ENCODE results near the gene ABL1.

ABL1 gene

GRCh38 chr9:130824643-130825350 is 10.3 kb upstream of the ABL1 start (continued):
- TF ChIP-seq ZNF449 (tag by site-specific recombination; IDR thresholded peaks at IDR 0.05) (no peak; the same call in 1 of the 2 replicates), KLF17 (tag by site-specific recombination; IDR thresholded peaks at IDR 0.05) (no peak), SCRT1 (tag by site-specific recombination; IDR thresholded peaks at IDR 0.05; ENCODE audit: borderline replicate concordance) (0 out of 2 replicates have a peak, but pooled peaks have one; percentile 49), ZNF513 (tag by site-specific recombination; IDR thresholded peaks at IDR 0.05) (no peak), ZNF488 (tag by site-specific recombination; IDR thresholded peaks at IDR 0.05) (no peak), ZBTB49 (tag by site-specific recombination; IDR thresholded peaks at IDR 0.05; ENCODE audit: low read depth) (no peak), ZNF138 (tag by site-specific recombination; IDR thresholded peaks at IDR 0.05; ENCODE audit: borderline replicate concordance) (no peak), ZBTB44 (tag by site-specific recombination; IDR thresholded peaks at IDR 0.05) (no peak), ZNF169 (tag by site-specific recombination; IDR thresholded peaks at IDR 0.05) (no peak), ZNF121 (tag by site-specific recombination; IDR thresholded peaks at IDR 0.05) (no peak), WT1 (tag by site-specific recombination; IDR thresholded peaks at IDR 0.05) (peak; percentile 100), ZNF426 (tag by site-specific recombination; IDR thresholded peaks at IDR 0.05) (no peak), ZSCAN18 (tag by site-specific recombination; IDR thresholded peaks at IDR 0.05) (no peak), BCL11A (tag by site-specific recombination; IDR thresholded peaks at IDR 0.05; ENCODE audit: low read depth) (peak; percentile 57; the same call in 1 of the 2 replicates), ZSCAN16 (tag by site-specific recombination; IDR thresholded peaks at IDR 0.05) (peak; percentile 96), KLF8 (tag by site-specific recombination; IDR thresholded peaks at IDR 0.05) (peak; percentile 43; the same call in 1 of the 2 replicates), ZNF670 (tag by site-specific recombination; IDR thresholded peaks at IDR 0.05; ENCODE audit: low read depth) (no peak), SP2 (tag by site-specific recombination; IDR thresholded peaks at IDR 0.05) (no peak), MYNN (tag by site-specific recombination; IDR thresholded peaks at IDR 0.05; ENCODE audit: borderline replicate concordance) (no peak), ZNF548 (tag by site-specific recombination; IDR thresholded peaks at IDR 0.05) (no peak), ZFHX2 (tag by site-specific recombination; conservative IDR thresholded peaks at IDR 0.05) (0 out of 2 replicates have a peak, but pooled peaks have one; percentile 27), KLF7 (tag by site-specific recombination; IDR thresholded peaks at IDR 0.05; ENCODE audit: borderline replicate concordance) (peak; percentile 28; the same call in 1 of the 2 replicates), PRDM4 (tag by site-specific recombination; IDR thresholded peaks at IDR 0.05) (peak; percentile 49), FEZF1 (tag by site-specific recombination; IDR thresholded peaks at IDR 0.05) (peak; percentile 96), KLF10 (tag by site-specific recombination; IDR thresholded peaks at IDR 0.05) (peak; percentile 67; the same call in 1 of the 2 replicates), ZNF16 (tag by site-specific recombination; IDR thresholded peaks at IDR 0.05; ENCODE audit: low read depth) (no peak)

All from HEK293 (cell line).